Endothelial cell of umbilical vein (primary cell): ENCODE data around the gene CFAP46. TPM values are rescaled to one million over a fixed set of nuclear protein-coding genes. Genes with fewer than 3 reads are reported as not detected.

Experiments used
- BruUV-seq: library from RNA; stranded (reverse); fragments of 400-500 nt; replicated peaks from 2 replicates; lab custom pipeline; 2021; lab: Mats Ljungman, UMichigan
- CTCF ChIA-PET: fragments of 300-600, 350-600 bp; sonication (Branson Sonifier 250); formaldehyde crosslinking; loops from one replicate; lab custom pipeline; 2021; ENCODE audit warnings: antibody characterized with exemption, inconsistent platforms; lab: Charles Lee
- POLR2A ChIA-PET: fragments of 300-600, 350-600 bp; sonication (Branson Sonifier 250); formaldehyde crosslinking; loops from one replicate; lab custom pipeline; 2021; ENCODE audit warnings: antibody characterized with exemption, inconsistent platforms; lab: Charles Lee
- DNase-seq: peaks from one replicate; pipeline ENCODE4 v3.0.0-alpha.2; 2011; ENCODE audit warnings: low read depth, low spot score
- FAIRE-seq: peaks from 2 replicates; lab custom pipeline; 2011; peaks lifted over from hg19 to GRCh38; lab: Jason Lieb, UNC
- H2AFZ ChIP-seq: 2 replicates; pipeline ENCODE4 v1.6.0; 2012; ENCODE audit warnings: low read depth, low read length, control low read depth, inconsistent platforms
- H3K27ac ChIP-seq: 2 replicates; pipeline ENCODE4 v1.5.1; 2011; ENCODE audit warnings: low read depth, mild to moderate bottlenecking, control low read depth, low read length, moderate library complexity; ENCODE audit not compliant: insufficient read depth
- H3K27me3 ChIP-seq, 2 experiments: 2 replicates each; pipeline versions ENCODE4 v1.6.0 to v1.6.1; 2011; ENCODE audit warnings: low read length in 2 of 2, mixed read lengths in 1 of 2; ENCODE audit not compliant: control insufficient read depth in 2 of 2, insufficient read depth in 2 of 2
- H3K36me3 ChIP-seq, 2 experiments: 2 replicates in 1 of 2; 3 replicates in 1 of 2; pipeline ENCODE4 v1.5.1; 2011; ENCODE audit warnings: low read length in 2 of 2, mild to moderate bottlenecking in 1 of 2, moderate library complexity in 1 of 2; ENCODE audit not compliant: control insufficient read depth in 2 of 2, insufficient read depth in 2 of 2; ENCODE audit errors: extremely low read depth in 1 of 2
- H3K4me1 ChIP-seq: 3 replicates; pipeline ENCODE4 v1.5.1; 2011; ENCODE audit warnings: mild to moderate bottlenecking, low read length; ENCODE audit not compliant: control insufficient read depth, insufficient read depth; ENCODE audit errors: extremely low read depth
- H3K4me2 ChIP-seq: 2 replicates; pipeline ENCODE4 v1.6.1; 2011; ENCODE audit warnings: low read length, control low read depth, mixed read lengths; ENCODE audit not compliant: insufficient read depth
- H3K4me3 ChIP-seq, 3 experiments: fragments of 200-600 bp in 1 of 3; sonication (generic), shearing (Covaris generic) in 1 of 3; replicated peaks in 1 of 3; 2 replicates each; pipeline ENCODE4 v1.5.1; 2011 to 2016; ENCODE audit warnings: control low read depth in 3 of 3, low read length in 3 of 3, mild to moderate bottlenecking in 2 of 3, inconsistent platforms in 1 of 3, low read depth in 1 of 3, moderate library complexity in 1 of 3; ENCODE audit not compliant: insufficient read depth in 1 of 3
- H3K79me2 ChIP-seq: 2 replicates; pipeline ENCODE4 v1.6.0; 2012; ENCODE audit warnings: low read length, inconsistent platforms; ENCODE audit not compliant: control insufficient read depth, insufficient read depth
- H3K9ac ChIP-seq: replicated peaks from 2 replicates; pipeline ENCODE3; 2011; ENCODE audit warnings: low read length, control low read depth; ENCODE audit not compliant: insufficient read depth; ENCODE audit errors: extremely low read depth
- H3K9me1 ChIP-seq: replicated peaks from 3 replicates; pipeline ENCODE4 v1.6.0; 2011; ENCODE audit warnings: mild to moderate bottlenecking, low read length; ENCODE audit not compliant: control insufficient read depth, insufficient read depth; ENCODE audit errors: extremely low read depth
- H3K9me3 ChIP-seq: replicated peaks from 2 replicates; pipeline ENCODE4 v1.5.1; 2012; ENCODE audit warnings: low read length, inconsistent platforms; ENCODE audit not compliant: control insufficient read depth, insufficient read depth
- H4K20me1 ChIP-seq: replicated peaks from 2 replicates; pipeline ENCODE3; 2011; ENCODE audit warnings: mild to moderate bottlenecking, low read length; ENCODE audit not compliant: control insufficient read depth, insufficient read depth; ENCODE audit errors: extremely low read depth
- EZH2 ChIP-seq: IDR thresholded peaks from 2 replicates; pipeline ENCODE4 v1.6.1; 2012; ENCODE audit warnings: borderline replicate concordance, low read depth, mild to moderate bottlenecking, moderate library complexity, low read length, inconsistent platforms; ENCODE audit not compliant: severe bottlenecking
- GATA2 ChIP-seq: IDR thresholded peaks from 2 replicates; pipeline ENCODE4 v1.7.0; 2011; ENCODE audit warnings: low read depth, mild to moderate bottlenecking, moderate library complexity, mixed read lengths, low read length; ENCODE audit not compliant: insufficient read length, insufficient read depth
- MAX ChIP-seq: IDR thresholded peaks from 2 replicates; pipeline ENCODE4 v1.6.1; 2011; ENCODE audit not compliant: insufficient read depth, insufficient read length
- POLR2AphosphoS5 ChIP-seq: IDR thresholded peaks from 2 replicates; pipeline ENCODE4 v1.6.1; 2012; ENCODE audit warnings: low read depth, mild to moderate bottlenecking, control low read depth, low read length, moderate library complexity; ENCODE audit not compliant: insufficient read depth
- dilution Hi-C: fragments of 300-500 bp; cut with MboI; formaldehyde crosslinking; loops from one replicate; pipeline ENCODE4 v1.15.0; 2019; ENCODE audit warnings: low sequenced_read_pairs; ENCODE audit not compliant: extremely low pct_ligation_motif_present
- intact Hi-C: fragments of 100-400 bp; cut with micrococcal nuclease; formaldehyde crosslinking; loops from one replicate; pipeline ENCODE4 v1.10.0; 2022
- polyA plus RNA-seq, 4 experiments: library from polyadenylated mRNA; depleted of rRNA in 3 of 4; stranded (reverse) in 3 of 4; unstranded in 1 of 4; fragments of >200 nt; gene quantifications; 2 replicates each; pipeline versions ENCODE4 v1.2.1 to v1.2.3, GENCODE V29; 2011 to 2012; ENCODE audit warnings: missing spikeins in 1 of 4
- total RNA-seq: library from RNA; stranded (reverse); gene quantifications from 2 replicates; pipeline ENCODE4 v1.2.3, GENCODE V29; 2021

The CFAP46 gene
- total and polyA plus RNA-seq, 2 donors (not counting 3 experiments of a cell fraction or from before 2014, with no cell fraction given), result 0.75 to 0.98 TPM

- intact Hi-C loops (no loop called here), dilution Hi-C loops (no loop called here)
- Histone ChIP-seq H4K20me1 (no peaks in the 10 kb centered on the region), H3K9me1 (no peaks in the 10 kb centered on the region), H3K36me3 (no peaks in the 10 kb centered on the region), H3K4me1 (no peaks in the 10 kb centered on the region), H3K4me3 (no peak overlapping the region), H3K9me3 (no peaks in the 10 kb centered on the region), H3K9ac (no peak overlapping the region), H3K27me3 (no peaks in the 10 kb centered on the region), H2AFZ (no peak overlapping the region), H3K4me2 (no peak overlapping the region), H3K79me2 (no peaks in the 10 kb centered on the region), H3K27ac (no peak overlapping the region)
- DNase-seq, result no peak
- no TSS peak for BruUV-seq
- FAIRE-seq, result no peak
- CTCF ChIA-PET, result no interaction called here
- no peak for TF ChIP-seq GATA2
- no peak for TF ChIP-seq MAX
- POLR2A ChIA-PET, result no interaction called here
Observed at GRCh38 chr10:132811891-132812481, 130.4 kb downstream of the CFAP46 start.

- DNase-seq (no peak), FAIRE-seq (no peak)
- no peak overlapping the region for H2AFZ ChIP-seq
- H3K9me1 ChIP-seq, result no peaks in the 10 kb centered on the region
- no peaks in the 10 kb centered on the region for H3K79me2 ChIP-seq
- dilution Hi-C loops, result no loop called here
- H3K27ac ChIP-seq, result no peak overlapping the region
- TF ChIP-seq POLR2AphosphoS5 (no peak), EZH2 (no peak)
- no peaks in the 10 kb centered on the region for H3K4me1 ChIP-seq
- no peak overlapping the region for H3K4me2 ChIP-seq
- H3K9ac ChIP-seq, result no peak overlapping the region
- CTCF ChIA-PET, result no interaction called here
- H3K9me3 ChIP-seq, result no peaks in the 10 kb centered on the region
- POLR2A ChIA-PET, result no interaction called here
- intact Hi-C loops, result no loop called here
- H3K36me3 ChIP-seq, result no peaks in the 10 kb centered on the region
- no TSS peak for BruUV-seq
- H3K4me3 ChIP-seq, result no peak overlapping the region
- H3K27me3 ChIP-seq, result no peaks in the 10 kb centered on the region
- no peaks in the 10 kb centered on the region for H4K20me1 ChIP-seq
Observed at GRCh38 chr10:132810807-132811700, 131.3 kb downstream of the CFAP46 start.
